Endothelial cell (in vitro differentiated cells): ENCODE measurements around the gene PRMT1. TPM values are rescaled to one million over a fixed set of nuclear protein-coding genes. Genes with fewer than 3 reads are reported as not detected.
A peak's percentile ranks its signal among the peaks of the same experiment; 100 is the strongest.

Source experiments
- DNase-seq: peaks from one replicate; pipeline ENCODE4 v3.0.0; 2021; ENCODE audit warnings: low spot score
- H3K27ac Mint-ChIP-seq: one replicate; pipeline ENCODE4 v1.8.0; 2021; ENCODE audit warnings: mixed read lengths, inconsistent platforms; ENCODE audit not compliant: unreplicated experiment
- H3K27me3 Mint-ChIP-seq: one replicate; pipeline ENCODE4 v1.8.0; 2021; ENCODE audit warnings: mild to moderate bottlenecking, moderate library complexity, mixed read lengths, inconsistent platforms; ENCODE audit not compliant: unreplicated experiment
- H3K36me3 Mint-ChIP-seq: one replicate; pipeline ENCODE4 v1.8.0; 2021; ENCODE audit warnings: mild to moderate bottlenecking, low read depth, mixed read lengths, inconsistent platforms; ENCODE audit not compliant: unreplicated experiment
- H3K4me1 Mint-ChIP-seq: one replicate; pipeline ENCODE4 v1.8.0; 2021; ENCODE audit warnings: mild to moderate bottlenecking, mixed read lengths, inconsistent platforms; ENCODE audit not compliant: unreplicated experiment
- H3K4me3 Mint-ChIP-seq: one replicate; pipeline ENCODE4 v1.8.0; 2021; ENCODE audit warnings: mild to moderate bottlenecking, mixed read lengths, inconsistent platforms; ENCODE audit not compliant: unreplicated experiment
- H3K9me3 Mint-ChIP-seq: one replicate; pipeline ENCODE4 v1.8.0; 2021; ENCODE audit warnings: mixed read lengths, inconsistent platforms; ENCODE audit not compliant: unreplicated experiment
- CTCF ChIP-seq: fragments of 200-600 bp; sonication (generic); IDR thresholded peaks from one replicate; pipeline ENCODE4 v1.5.0; 2021; ENCODE audit warnings: antibody characterized with exemption; ENCODE audit not compliant: unreplicated experiment
- total RNA-seq: library from RNA; stranded (reverse); fragmentation: NEBNext Ultra II Directional; extraction: Animal tissue kit (Norgen Biotek cat#: 25700); gene quantifications from one replicate; pipeline ENCODE4 v1.2.1, GENCODE V29; 2021; ENCODE audit not compliant: unreplicated experiment

The PRMT1 gene
- total RNA-seq, 1 donor from 2014 or later = 175 TPM

GRCh38 chr19:49681830-49682229 lies 4.8 kb downstream of the PRMT1 start:
- no peak for TF ChIP-seq CTCF
- no peak for DNase-seq
- H3K4me1 Mint-ChIP-seq = peaks cover 27% of the 10 kb centered on the region
- peaks cover 4% of the 10 kb centered on the region for H3K27me3 Mint-ChIP-seq
- H3K4me3 Mint-ChIP-seq = no peak overlapping the region
- H3K36me3 Mint-ChIP-seq = peaks cover 28% of the 10 kb centered on the region
- no peak overlapping the region for H3K27ac Mint-ChIP-seq
- H3K9me3 Mint-ChIP-seq = no peaks in the 10 kb centered on the region

- no peak for TF ChIP-seq CTCF
- DNase-seq = no peak
- peaks cover 28% of the 10 kb centered on the region for H3K36me3 Mint-ChIP-seq
- peak overlapping the region; percentile 18 for H3K27ac Mint-ChIP-seq
- no peak overlapping the region for H3K4me3 Mint-ChIP-seq
- no peaks in the 10 kb centered on the region for H3K9me3 Mint-ChIP-seq
- peaks cover 31% of the 10 kb centered on the region for H3K4me1 Mint-ChIP-seq
- peaks cover 4% of the 10 kb centered on the region for H3K27me3 Mint-ChIP-seq
These were observed 5.2 kb downstream of the PRMT1 start for GRCh38 chr19:49682274-49682673.

- Mint-ChIP-seq H3K27me3 (peaks cover 13% of the 10 kb centered on the region), H3K4me3 (no peak overlapping the region), H3K4me1 (peaks cover 38% of the 10 kb centered on the region), H3K9me3 (no peaks in the 10 kb centered on the region), H3K27ac (peak overlapping the region; percentile 84), H3K36me3 (peaks cover 32% of the 10 kb centered on the region)
- DNase-seq = no peak
- no peak for TF ChIP-seq CTCF
These were observed 6.8 kb downstream of the PRMT1 start for GRCh38 chr19:49683814-49684250.

DNA sequence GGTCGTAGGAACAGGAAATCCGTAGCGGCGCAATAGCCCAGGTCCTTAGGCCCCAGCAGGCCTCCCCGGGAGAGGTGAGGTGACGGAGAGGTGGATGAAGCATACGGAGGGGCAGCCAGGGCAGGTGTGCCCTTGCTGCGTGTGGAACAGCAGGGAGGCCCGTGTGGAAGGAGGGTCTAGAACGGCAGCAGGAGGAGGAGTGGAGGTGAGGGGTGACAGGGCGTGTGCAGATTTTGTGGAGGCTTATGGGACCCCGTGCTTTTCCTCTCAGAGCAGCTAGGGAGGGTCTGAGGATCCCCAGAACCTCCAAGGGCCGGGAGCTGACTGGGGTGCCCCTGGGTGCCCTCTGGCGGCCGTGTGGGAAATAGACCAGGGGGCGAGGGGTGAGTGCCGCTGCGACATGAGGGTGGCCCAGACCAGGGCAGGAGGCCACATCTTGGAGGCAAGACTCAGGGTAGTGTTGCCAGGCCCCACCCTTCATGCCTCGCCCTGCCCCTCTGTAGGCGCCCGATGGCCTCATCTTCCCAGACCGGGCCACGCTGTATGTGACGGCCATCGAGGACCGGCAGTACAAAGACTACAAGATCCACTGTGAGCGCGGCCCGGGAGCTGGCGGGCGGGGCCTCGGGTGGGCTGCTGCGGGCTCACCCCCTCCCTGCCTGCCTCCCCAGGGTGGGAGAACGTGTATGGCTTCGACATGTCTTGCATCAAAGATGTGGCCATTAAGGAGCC lies 7.3 kb downstream of the PRMT1 start:
- H3K4me3 Mint-ChIP-seq = no peak overlapping the region
- peaks cover 42% of the 10 kb centered on the region for H3K4me1 Mint-ChIP-seq
- peak; percentile 31 for TF ChIP-seq CTCF
- peaks cover 32% of the 10 kb centered on the region for H3K36me3 Mint-ChIP-seq
- peaks cover 18% of the 10 kb centered on the region for H3K27me3 Mint-ChIP-seq
- no peak for DNase-seq
- H3K27ac Mint-ChIP-seq = peak overlapping the region; percentile 84
- no peaks in the 10 kb centered on the region for H3K9me3 Mint-ChIP-seq

DNA sequence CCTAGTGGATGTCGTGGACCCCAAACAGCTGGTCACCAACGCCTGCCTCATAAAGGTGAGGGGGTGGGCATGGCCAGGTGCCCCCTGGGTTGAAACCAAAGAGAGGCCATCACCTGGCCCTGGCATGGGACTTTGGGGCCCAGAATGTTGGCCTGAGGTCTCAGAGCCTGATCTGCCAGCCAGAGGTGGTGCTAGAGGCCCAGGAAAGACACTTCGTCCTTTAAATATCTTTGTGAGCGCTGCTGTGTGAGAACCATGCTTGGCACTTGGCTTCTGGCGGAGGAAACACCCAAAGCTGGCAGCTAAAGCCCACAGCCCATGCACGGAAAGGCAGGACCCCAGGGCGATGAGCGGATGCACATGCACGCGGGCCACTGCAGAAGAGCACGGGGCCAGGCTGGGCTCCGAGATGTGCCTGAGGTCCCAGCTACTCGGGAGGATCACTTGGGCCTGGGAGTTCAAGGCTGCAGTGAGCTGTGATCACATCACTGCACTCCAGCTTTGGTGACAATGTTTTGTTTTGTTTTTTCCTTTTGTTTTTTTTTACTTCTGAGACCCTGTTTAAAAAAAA lies 8.0 kb downstream of the PRMT1 start:
- Mint-ChIP-seq H3K4me1 (peaks cover 41% of the 10 kb centered on the region), H3K36me3 (peaks cover 28% of the 10 kb centered on the region), H3K9me3 (no peaks in the 10 kb centered on the region), H3K27me3 (peaks cover 21% of the 10 kb centered on the region), H3K4me3 (peak overlapping the region; percentile 65), H3K27ac (peak overlapping the region; percentile 53)
- no peak for TF ChIP-seq CTCF
- DNase-seq = no peak
